IMR-90 (cell line): ENCODE results near the gene CDKN2A. TPM values are rescaled to one million over a fixed set of nuclear protein-coding genes. Genes with fewer than 3 reads are reported as not detected.

Experiments used
- ATAC-seq: fragments of 200-7000 bp; cut with Tn5 transposase; 2 replicates; pipeline ENCODE4 v1.9.1; 2020; ENCODE audit warnings: low read depth, mild to moderate bottlenecking, moderate library complexity
- BruUV-seq: library from RNA; stranded (reverse); fragments of 400-500 nt; replicated peaks from 2 replicates; lab custom pipeline; 2021; lab: Mats Ljungman, UMichigan
- CTCF ChIA-PET: fragments of 300-600 bp; formaldehyde crosslinking; extraction: SDS; loops from one replicate; lab custom pipeline; 2021; ENCODE audit warnings: antibody characterized with exemption; lab: Yijun Ruan, JAX
- POLR2A ChIA-PET: fragments of 300-600 bp; sonication (Branson Sonifier 250); formaldehyde crosslinking; loops from one replicate; lab custom pipeline; 2022; ENCODE audit warnings: antibody characterized with exemption; ENCODE audit not compliant: unreplicated experiment; lab: Charles Lee
- DNase-seq: peaks from one replicate; pipeline ENCODE4 v3.0.0; 2013
- H2AFZ ChIP-seq: replicated peaks from 2 replicates; pipeline ENCODE3; 2013; ENCODE audit warnings: low read length, mild to moderate bottlenecking; ENCODE audit not compliant: poor library complexity
- H2AK5ac ChIP-seq: 2 replicates; pipeline ENCODE4 v1.6.1; 2013; ENCODE audit warnings: low read depth, low read length, inconsistent platforms
- H2AK9ac ChIP-seq: replicated peaks from 2 replicates; pipeline ENCODE3; 2013; ENCODE audit warnings: mild to moderate bottlenecking, low read depth, low read length, moderate library complexity; ENCODE audit not compliant: poor library complexity
- H2BK120ac ChIP-seq: 2 replicates; pipeline ENCODE4 v1.6.1; 2013; ENCODE audit warnings: low read depth, low read length, inconsistent platforms
- H2BK15ac ChIP-seq: 3 replicates; pipeline ENCODE4 v1.6.1; 2013; ENCODE audit warnings: low read depth, low read length, inconsistent platforms
- H2BK20ac ChIP-seq: 2 replicates; pipeline ENCODE4 v1.6.1; 2013; ENCODE audit warnings: low read depth, mild to moderate bottlenecking, inconsistent platforms, low read length, moderate library complexity
- H2BK5ac ChIP-seq: 2 replicates; pipeline ENCODE4 v1.6.1; 2013; ENCODE audit warnings: mild to moderate bottlenecking, low read depth, low read length, inconsistent platforms; ENCODE audit not compliant: poor library complexity, severe bottlenecking
- H3K14ac ChIP-seq: replicated peaks from 2 replicates; pipeline ENCODE4 v1.6.1; 2013; ENCODE audit warnings: low read depth, low read length, inconsistent platforms
- H3K18ac ChIP-seq: 2 replicates; pipeline ENCODE4 v1.6.1; 2013; ENCODE audit warnings: low read depth, low read length, control low read depth
- H3K23ac ChIP-seq: 2 replicates; pipeline ENCODE4 v1.6.1; 2013; ENCODE audit warnings: low read depth, low read length, inconsistent platforms
- H3K27ac ChIP-seq: 2 replicates; pipeline ENCODE4 v1.5.1; 2013; ENCODE audit warnings: mild to moderate bottlenecking, control low read depth, low read length; ENCODE audit not compliant: insufficient read depth
- H3K27me3 ChIP-seq: 2 replicates; pipeline ENCODE4 v1.6.1; 2013; ENCODE audit warnings: low read length; ENCODE audit not compliant: control insufficient read depth, insufficient read depth
- H3K36me3 ChIP-seq: 2 replicates; pipeline ENCODE4 v1.6.1; 2013; ENCODE audit warnings: low read length, mixed read lengths; ENCODE audit not compliant: control insufficient read depth, insufficient read depth
- H3K4ac ChIP-seq: 2 replicates; pipeline ENCODE4 v1.6.1; 2013; ENCODE audit warnings: low read depth, low read length, inconsistent platforms
- H3K4me1 ChIP-seq: 2 replicates; pipeline ENCODE4 v1.6.1; 2013; ENCODE audit warnings: low read length, mixed read lengths; ENCODE audit not compliant: control insufficient read depth, insufficient read depth
- H3K4me2 ChIP-seq: 2 replicates; pipeline ENCODE4 v1.6.1; 2013; ENCODE audit warnings: low read depth, mild to moderate bottlenecking, control low read depth, low read length, moderate library complexity
- H3K4me3 ChIP-seq: 2 replicates; pipeline ENCODE4 v1.5.1; 2013; ENCODE audit warnings: low read depth, mild to moderate bottlenecking, control low read depth, low read length, moderate library complexity; ENCODE audit not compliant: insufficient read depth
- H3K56ac ChIP-seq: 2 replicates; pipeline ENCODE4 v1.6.1; 2013; ENCODE audit warnings: low read length, inconsistent platforms; ENCODE audit not compliant: insufficient read depth; ENCODE audit errors: extremely low read depth
- H3K79me1 ChIP-seq, 2 experiments: 2 replicates each; pipeline ENCODE4 v1.6.1; 2013; ENCODE audit warnings: low read length in 2 of 2, inconsistent platforms in 1 of 2, low read depth in 1 of 2
- H3K9ac ChIP-seq: 2 replicates; pipeline ENCODE4 v1.6.1; 2013; ENCODE audit warnings: low read depth, low read length, control low read depth
- H3K9me1 ChIP-seq: 2 replicates; pipeline ENCODE4 v1.6.1; 2013; ENCODE audit warnings: low read length, inconsistent platforms; ENCODE audit not compliant: insufficient read depth
- H3K9me3 ChIP-seq: 2 replicates; pipeline ENCODE4 v1.6.1; 2013; ENCODE audit warnings: low read length; ENCODE audit not compliant: control insufficient read depth, insufficient read depth
- H4K20me1 ChIP-seq: 2 replicates; pipeline ENCODE4 v1.6.1; 2013; ENCODE audit warnings: low read length, inconsistent platforms; ENCODE audit not compliant: insufficient read depth
- H4K5ac ChIP-seq: 2 replicates; pipeline ENCODE4 v1.6.1; 2013; ENCODE audit warnings: mild to moderate bottlenecking, low read depth, low read length, control low read depth
- H4K8ac ChIP-seq, 2 experiments: 2 replicates each; pipeline ENCODE4 v1.6.1; 2013; ENCODE audit warnings: low read depth in 2 of 2, low read length in 2 of 2, control low read depth in 1 of 2, inconsistent platforms in 1 of 2
- H4K91ac ChIP-seq: 2 replicates; pipeline ENCODE4 v1.6.1; 2013; ENCODE audit warnings: low read depth, low read length, inconsistent platforms; ENCODE audit not compliant: insufficient read depth
- BHLHE40 ChIP-seq: fragments of 150-350 bp; IDR thresholded peaks from 2 replicates; pipeline ENCODE4 v1.6.1; 2016; ENCODE audit warnings: mild to moderate bottlenecking, low read depth, low read length
- CEBPB ChIP-seq: IDR thresholded peaks from 2 replicates; pipeline ENCODE4 v1.6.1; 2012; ENCODE audit warnings: low read depth, low read length, improper control_type of control experiment
- MAFK ChIP-seq: IDR thresholded peaks from 2 replicates; pipeline ENCODE4 v1.6.1; 2012; ENCODE audit warnings: low read depth, low read length, improper control_type of control experiment
- WGBS, 2 experiments: methylation state at CpG; one replicate each; pipeline versions ENCODE4 v1.1.5 to v1.1.7; 2013; ENCODE audit warnings: missing lambda C conversion rate in 2 of 2; ENCODE audit not compliant: insufficient read length in 1 of 2; ENCODE audit errors: extremely low coverage in 2 of 2; 5-methylcytosine and 5-hydroxymethylcytosine counted together
- dilution Hi-C: fragments of 300-500 bp; cut with HindIII; formaldehyde crosslinking; loops from one replicate; pipeline ENCODE4 v1.14.3; 2018; ENCODE audit warnings: low sequenced_read_pairs; ENCODE audit not compliant: unreplicated experiment
- in situ Hi-C: fragments of 300-500 bp; cut with MboI; formaldehyde crosslinking; loops from 3 replicates; pipeline ENCODE4 v1.14.3; 2019; ENCODE audit warnings: low sequenced_read_pairs, inconsistent platforms, mixed read lengths
- intact Hi-C: fragments of 100-400 bp; cut with micrococcal nuclease; formaldehyde crosslinking; loops from 2 replicates; pipeline ENCODE4 v1.10.0; 2022
- polyA plus RNA-seq, 3 experiments: library from polyadenylated mRNA; depleted of rRNA; stranded (reverse); fragments of >200 nt; gene quantifications; 2 replicates each; pipeline ENCODE4 v1.2.3, GENCODE V29; 2012; ENCODE audit warnings: low replicate concordance in 1 of 3
- total RNA-seq: library from RNA; depleted of rRNA; stranded (reverse); fragments of >200 nt; gene quantifications from 2 replicates; pipeline ENCODE4 v1.2.3, GENCODE V29; 2012

CDKN2A gene
- total and polyA plus RNA-seq, 2 of the 4 experiments (the other 2 are of a cell fraction) = 11.3 to 75.3 TPM

DNA sequence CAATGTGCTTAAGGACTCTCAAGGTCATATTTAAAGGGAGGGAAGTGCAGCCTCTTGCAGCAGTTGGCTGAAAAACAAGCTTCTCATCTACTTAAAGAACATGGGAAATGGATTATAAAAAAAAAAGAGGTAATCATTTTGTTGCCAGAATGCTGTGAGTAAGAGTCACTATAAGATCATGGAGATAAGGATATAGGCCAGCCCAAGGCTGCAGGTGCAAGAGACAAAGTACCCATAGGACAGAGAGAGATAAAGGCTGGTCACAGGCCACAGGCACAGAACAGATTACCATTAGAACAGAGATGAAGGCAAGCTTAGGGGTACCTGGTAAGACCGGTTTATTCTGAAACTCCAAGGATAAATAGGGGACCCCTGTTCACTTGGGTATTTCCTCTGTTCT lies 70.5 kb downstream of the CDKN2A start:
- TF ChIP-seq MAFK = no peak
- TF ChIP-seq CEBPB = no peak
- TF ChIP-seq BHLHE40 = no peak
- H3K4me1 ChIP-seq = peaks cover 6% of the 10 kb centered on the region; the same call in 1 of the 2 replicates
- intact Hi-C loops (no loop called here), in situ Hi-C loops (no loop called here), dilution Hi-C loops (no loop called here)
- no peaks in the 10 kb centered on the region for H3K79me1 ChIP-seq
- H3K9me1 ChIP-seq = no peaks in the 10 kb centered on the region
- H2BK20ac ChIP-seq = no peak overlapping the region
- H4K20me1 ChIP-seq = no peaks in the 10 kb centered on the region
- CTCF ChIA-PET = no interaction called here
- H3K9ac ChIP-seq = no peak overlapping the region
- H3K14ac ChIP-seq = no peak overlapping the region
- no peak overlapping the region for H2AK9ac ChIP-seq
- no peak for DNase-seq
- H3K23ac ChIP-seq = no peak overlapping the region
- H2BK15ac ChIP-seq = no peak overlapping the region
- no peak overlapping the region for H2AK5ac ChIP-seq
- no peak overlapping the region for H4K8ac ChIP-seq
- H3K18ac ChIP-seq = no peak overlapping the region
- no peak overlapping the region for H3K27ac ChIP-seq
- no TSS peak for BruUV-seq
- no peak overlapping the region for H2AFZ ChIP-seq
- no peak overlapping the region for H3K4me3 ChIP-seq
- no peak overlapping the region for H3K56ac ChIP-seq
- no peaks in the 10 kb centered on the region for H3K27me3 ChIP-seq
- H2BK5ac ChIP-seq = no peak overlapping the region
- no peak overlapping the region for H4K5ac ChIP-seq
- H3K36me3 ChIP-seq = no peaks in the 10 kb centered on the region
- no peak overlapping the region for H2BK120ac ChIP-seq
- H4K91ac ChIP-seq = no peak overlapping the region
- no peak overlapping the region for H3K4ac ChIP-seq
- no peak overlapping the region for H3K4me2 ChIP-seq
- POLR2A ChIA-PET = no interaction called here
- no CpG with 5 or more reads among the region's 1 CpG for WGBS, 2 experiments
- no peak for ATAC-seq
- H3K9me3 ChIP-seq = no peaks in the 10 kb centered on the region
